SK-N-MC (cell line): ENCODE data around the gene ACAA2.

ENCODE experiments used
- EZH2 ChIP-seq: fragments of 200-600 bp; sonication (generic); IDR thresholded peaks from one replicate; pipeline ENCODE4 v1.6.1; 2017; ENCODE audit warnings: antibody characterized with exemption
- FOXP2 ChIP-seq: optimal IDR thresholded peaks from 2 replicates; pipeline ENCODE3; 2011; ENCODE audit warnings: mild to moderate bottlenecking, moderate library complexity; ENCODE audit not compliant: insufficient read depth; ENCODE audit errors: extremely low read length, control extremely low read depth
- POLR2AphosphoS5 ChIP-seq: IDR thresholded peaks from 2 replicates; pipeline ENCODE4 v1.6.1; 2012; ENCODE audit warnings: mild to moderate bottlenecking, low read depth, low read length, borderline replicate concordance

GRCh38 chr18:49845629-49846360 is 32.5 kb upstream of the ACAA2 start:
- no peak for TF ChIP-seq EZH2
- TF ChIP-seq POLR2AphosphoS5, result no peak
- no peak for TF ChIP-seq FOXP2
